HEK293 (cell line): ENCODE measurements around the gene PER1.
A peak's percentile ranks its signal among the peaks of the same experiment; 100 is the strongest.

ENCODE experiments used
- EGR2 ChIP-seq: fragments of 450-650 bp; formaldehyde crosslinking; IDR thresholded peaks from 2 replicates; pipeline ENCODE4 v1.5.1; 2016; ENCODE audit warnings: low read depth, missing biosample characterization, missing genetic modification characterization
- IKZF3 ChIP-seq: fragments of 450-650 bp; IDR thresholded peaks from 2 replicates; pipeline ENCODE4 v1.5.0; 2018; ENCODE audit warnings: missing biosample characterization, mild to moderate bottlenecking, missing genetic modification characterization, moderate library complexity
- KLF16 ChIP-seq: fragments of 450-650 bp; formaldehyde crosslinking; IDR thresholded peaks from 2 replicates; pipeline ENCODE4 v1.5.1; 2017; ENCODE audit warnings: missing biosample characterization, missing genetic modification characterization
- MZF1 ChIP-seq: fragments of 450-650 bp; formaldehyde crosslinking; IDR thresholded peaks from 2 replicates; pipeline ENCODE4 v1.5.1; 2017; ENCODE audit warnings: missing biosample characterization, missing genetic modification characterization, borderline replicate concordance
- PRDM1 ChIP-seq: fragments of 450-650 bp; formaldehyde crosslinking; IDR thresholded peaks from 2 replicates; pipeline ENCODE4; 2016; ENCODE audit warnings: missing biosample characterization, missing genetic modification characterization
- RBAK ChIP-seq: fragments of 450-650 bp; formaldehyde crosslinking; IDR thresholded peaks from 2 replicates; pipeline ENCODE4 v1.5.1; 2016; ENCODE audit warnings: missing biosample characterization, missing genetic modification characterization
- YY1 ChIP-seq: fragments of 450-650 bp; formaldehyde crosslinking; IDR thresholded peaks from 2 replicates; pipeline ENCODE4 v1.5.1; 2018; ENCODE audit warnings: missing biosample characterization, missing genetic modification characterization
- YY2 ChIP-seq: fragments of 450-650 bp; formaldehyde crosslinking; IDR thresholded peaks from 2 replicates; pipeline ENCODE4 v1.5.1; 2016; ENCODE audit warnings: missing biosample characterization, missing genetic modification characterization
- ZBTB21 ChIP-seq: fragments of 450-650 bp; formaldehyde crosslinking; IDR thresholded peaks from 2 replicates; pipeline ENCODE4 v1.5.1; 2017; ENCODE audit warnings: missing biosample characterization, missing genetic modification characterization
- ZFHX2 ChIP-seq: fragments of 450-650 bp; formaldehyde crosslinking; conservative IDR thresholded peaks from 2 replicates; pipeline ENCODE4 v1.5.1; 2016; ENCODE audit warnings: missing biosample characterization, missing genetic modification characterization
- ZFP41 ChIP-seq: fragments of 450-650 bp; formaldehyde crosslinking; IDR thresholded peaks from 2 replicates; pipeline ENCODE4 v1.5.1; 2016; ENCODE audit warnings: missing biosample characterization, missing genetic modification characterization, borderline replicate concordance
- ZNF157 ChIP-seq: fragments of 450-650 bp; formaldehyde crosslinking; IDR thresholded peaks from 2 replicates; pipeline ENCODE4 v1.5.1; 2016; ENCODE audit warnings: missing biosample characterization, missing genetic modification characterization
- ZNF19 ChIP-seq: fragments of 450-650 bp; formaldehyde crosslinking; IDR thresholded peaks from 2 replicates; pipeline ENCODE4; 2016; ENCODE audit warnings: missing biosample characterization, missing genetic modification characterization, low read depth
- ZNF211 ChIP-seq: fragments of 450-650 bp; formaldehyde crosslinking; IDR thresholded peaks from 2 replicates; pipeline ENCODE4 v1.5.1; 2016; ENCODE audit warnings: low read depth, missing biosample characterization, missing genetic modification characterization
- ZNF311 ChIP-seq: fragments of 450-650 bp; formaldehyde crosslinking; IDR thresholded peaks from 2 replicates; pipeline ENCODE4 v1.5.1; 2017; ENCODE audit warnings: missing biosample characterization, missing genetic modification characterization, borderline replicate concordance
- ZNF404 ChIP-seq: fragments of 450-650 bp; formaldehyde crosslinking; IDR thresholded peaks from 2 replicates; pipeline ENCODE4 v1.5.1; 2017; ENCODE audit warnings: missing biosample characterization, missing genetic modification characterization
- ZNF473 ChIP-seq: fragments of 450-650 bp; formaldehyde crosslinking; IDR thresholded peaks from 2 replicates; pipeline ENCODE4 v1.5.1; 2017; ENCODE audit warnings: missing biosample characterization, missing genetic modification characterization
- ZNF514 ChIP-seq: fragments of 450-650 bp; formaldehyde crosslinking; IDR thresholded peaks from 2 replicates; pipeline ENCODE4 v1.5.1; 2016; ENCODE audit warnings: missing biosample characterization, missing genetic modification characterization
- ZNF529 ChIP-seq: fragments of 450-650 bp; formaldehyde crosslinking; IDR thresholded peaks from 2 replicates; pipeline ENCODE4 v1.5.1; 2017; ENCODE audit warnings: missing genetic modification characterization, missing biosample characterization; ENCODE audit not compliant: insufficient replicate concordance
- ZNF610 ChIP-seq: fragments of 450-650 bp; formaldehyde crosslinking; IDR thresholded peaks from 2 replicates; pipeline ENCODE4 v1.5.1; 2016; ENCODE audit warnings: missing biosample characterization, missing genetic modification characterization, borderline replicate concordance
- ZNF621 ChIP-seq: fragments of 450-650 bp; formaldehyde crosslinking; IDR thresholded peaks from 2 replicates; pipeline ENCODE4 v1.5.1; 2017; ENCODE audit warnings: missing biosample characterization, missing genetic modification characterization
- ZNF623 ChIP-seq: fragments of 450-650 bp; formaldehyde crosslinking; IDR thresholded peaks from 2 replicates; pipeline ENCODE4 v1.5.1; 2016; ENCODE audit warnings: missing biosample characterization, missing genetic modification characterization
- ZNF664 ChIP-seq: fragments of 450-650 bp; formaldehyde crosslinking; IDR thresholded peaks from 2 replicates; pipeline ENCODE4 v1.5.1; 2016; ENCODE audit warnings: missing biosample characterization, missing genetic modification characterization
- ZNF843 ChIP-seq: fragments of 450-650 bp; formaldehyde crosslinking; IDR thresholded peaks from 2 replicates; pipeline ENCODE4 v1.5.1; 2016; ENCODE audit warnings: missing biosample characterization, missing genetic modification characterization
- TF ChIP-seq, protein P1 (sequence below): fragments of 450-650 bp; formaldehyde crosslinking; IDR thresholded peaks from 2 replicates; pipeline ENCODE4 v1.5.1; 2016; ENCODE audit warnings: missing biosample characterization, missing genetic modification characterization
- TF ChIP-seq, protein P2 (sequence below): fragments of 450-650 bp; formaldehyde crosslinking; IDR thresholded peaks from 2 replicates; pipeline ENCODE4 v1.5.1; 2016; ENCODE audit warnings: missing biosample characterization, missing genetic modification characterization
- TF ChIP-seq, protein P3 (sequence below): fragments of 450-650 bp; formaldehyde crosslinking; IDR thresholded peaks from 2 replicates; pipeline ENCODE4 v1.5.1; 2016; ENCODE audit warnings: missing biosample characterization, missing genetic modification characterization
- TF ChIP-seq, protein P4 (sequence below): fragments of 450-650 bp; formaldehyde crosslinking; IDR thresholded peaks from 2 replicates; pipeline ENCODE4 v1.5.1; 2016; ENCODE audit warnings: missing biosample characterization, missing genetic modification characterization
- TF ChIP-seq, protein P5 (sequence below): fragments of 450-650 bp; formaldehyde crosslinking; IDR thresholded peaks from 2 replicates; pipeline ENCODE4 v1.5.1; 2016; ENCODE audit warnings: missing biosample characterization, missing genetic modification characterization
- TF ChIP-seq, protein P6 (sequence below): fragments of 450-650 bp; formaldehyde crosslinking; IDR thresholded peaks from 2 replicates; pipeline ENCODE4; 2016; ENCODE audit warnings: missing biosample characterization, missing genetic modification characterization

Gene PER1

DNA sequence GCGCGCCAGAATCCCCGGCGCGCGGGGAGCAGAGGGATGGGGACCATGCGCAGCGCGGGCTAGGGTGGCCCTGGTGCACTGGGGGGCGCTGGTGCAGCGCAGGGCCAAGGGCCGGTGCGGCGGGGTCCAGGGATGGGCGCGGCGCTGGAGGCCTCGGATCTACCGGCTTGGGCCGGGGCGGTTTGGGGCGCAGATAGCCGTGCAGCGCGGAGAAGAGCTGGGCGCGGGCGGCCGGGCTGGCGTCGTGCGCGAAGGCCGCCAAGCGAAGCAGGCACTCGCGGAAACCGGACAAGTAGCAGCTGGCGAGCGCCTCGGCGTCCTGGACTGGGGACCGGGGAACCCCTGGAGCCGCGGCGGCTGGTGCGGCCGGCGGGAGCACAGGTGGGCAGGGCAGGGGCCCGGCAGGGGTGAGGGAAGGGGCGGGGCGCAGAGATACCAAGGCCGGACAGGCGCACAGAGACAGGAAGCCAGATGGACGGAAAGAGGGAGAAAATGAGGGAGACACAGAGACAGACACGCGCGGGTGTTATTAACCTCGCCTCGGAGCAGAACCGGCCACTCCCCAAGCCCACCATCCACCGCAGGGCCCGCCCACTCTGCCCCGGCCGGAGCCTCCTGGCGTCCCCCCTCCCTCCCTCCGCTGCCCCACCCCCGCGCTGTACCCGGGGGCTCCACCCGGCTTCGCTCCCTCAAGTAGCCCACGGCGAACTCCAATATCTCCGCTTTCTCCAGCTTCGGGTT, 30.4 kb downstream of the PER1 start (continued):
- TF ChIP-seq KLF16 (tag by site-specific recombination) (peak; percentile 91), ZNF19 (tag by site-specific recombination) (no peak), ZNF610 (tag by site-specific recombination) (no peak), ZNF211 (tag by site-specific recombination) (no peak), ZBTB21 (tag by site-specific recombination) (0 out of 2 replicates have a peak, but pooled peaks have one; percentile 11), ZNF621 (tag by site-specific recombination) (no peak), EGR2 (tag by site-specific recombination) (peak; percentile 56; the same call in 1 of the 2 replicates), ZNF623 (tag by site-specific recombination) (no peak), ZNF843 (tag by site-specific recombination) (no peak), YY1 (tag by site-specific recombination) (0 out of 2 replicates have a peak, but pooled peaks have one; percentile 24), ZFP41 (no peak), ZNF311 (no peak), ZNF529 (tag by site-specific recombination) (no peak), ZNF664 (no peak), RBAK (no peak), PRDM1 (tag by site-specific recombination) (no peak), ZFHX2 (tag by site-specific recombination) (peak; percentile 75), IKZF3 (tag by site-specific recombination) (peak; percentile 67), ZNF473 (no peak), MZF1 (tag by site-specific recombination) (peak; percentile 73), ZNF157 (tag by site-specific recombination) (0 out of 2 replicates have a peak, but pooled peaks have one; percentile 11), ZNF404 (tag by site-specific recombination) (no peak), YY2 (tag by site-specific recombination) (no peak), ZNF514 (tag by site-specific recombination) (no peak)
- TF ChIP-seq, protein P1, sequence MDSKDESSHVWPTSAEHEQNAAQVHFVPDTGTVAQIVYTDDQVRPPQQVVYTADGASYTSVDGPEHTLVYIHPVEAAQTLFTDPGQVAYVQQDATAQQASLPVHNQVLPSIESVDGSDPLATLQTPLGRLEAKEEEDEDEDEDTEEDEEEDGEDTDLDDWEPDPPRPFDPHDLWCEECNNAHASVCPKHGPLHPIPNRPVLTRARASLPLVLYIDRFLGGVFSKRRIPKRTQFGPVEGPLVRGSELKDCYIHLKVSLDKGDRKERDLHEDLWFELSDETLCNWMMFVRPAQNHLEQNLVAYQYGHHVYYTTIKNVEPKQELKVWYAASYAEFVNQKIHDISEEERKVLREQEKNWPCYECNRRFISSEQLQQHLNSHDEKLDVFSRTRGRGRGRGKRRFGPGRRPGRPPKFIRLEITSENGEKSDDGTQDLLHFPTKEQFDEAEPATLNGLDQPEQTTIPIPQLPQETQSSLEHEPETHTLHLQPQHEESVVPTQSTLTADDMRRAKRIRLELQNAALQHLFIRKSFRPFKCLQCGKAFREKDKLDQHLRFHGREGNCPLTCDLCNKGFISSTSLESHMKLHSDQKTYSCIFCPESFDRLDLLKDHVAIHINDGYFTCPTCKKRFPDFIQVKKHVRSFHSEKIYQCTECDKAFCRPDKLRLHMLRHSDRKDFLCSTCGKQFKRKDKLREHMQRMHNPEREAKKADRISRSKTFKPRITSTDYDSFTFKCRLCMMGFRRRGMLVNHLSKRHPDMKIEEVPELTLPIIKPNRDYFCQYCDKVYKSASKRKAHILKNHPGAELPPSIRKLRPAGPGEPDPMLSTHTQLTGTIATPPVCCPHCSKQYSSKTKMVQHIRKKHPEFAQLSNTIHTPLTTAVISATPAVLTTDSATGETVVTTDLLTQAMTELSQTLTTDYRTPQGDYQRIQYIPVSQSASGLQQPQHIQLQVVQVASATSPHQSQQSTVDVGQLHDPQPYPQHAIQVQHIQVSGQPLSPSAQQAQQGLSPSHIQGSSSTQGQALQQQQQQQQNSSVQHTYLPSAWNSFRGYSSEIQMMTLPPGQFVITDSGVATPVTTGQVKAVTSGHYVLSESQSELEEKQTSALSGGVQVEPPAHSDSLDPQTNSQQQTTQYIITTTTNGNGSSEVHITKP (tag by site-specific recombination): peak; percentile 95
- TF ChIP-seq, protein P2, sequence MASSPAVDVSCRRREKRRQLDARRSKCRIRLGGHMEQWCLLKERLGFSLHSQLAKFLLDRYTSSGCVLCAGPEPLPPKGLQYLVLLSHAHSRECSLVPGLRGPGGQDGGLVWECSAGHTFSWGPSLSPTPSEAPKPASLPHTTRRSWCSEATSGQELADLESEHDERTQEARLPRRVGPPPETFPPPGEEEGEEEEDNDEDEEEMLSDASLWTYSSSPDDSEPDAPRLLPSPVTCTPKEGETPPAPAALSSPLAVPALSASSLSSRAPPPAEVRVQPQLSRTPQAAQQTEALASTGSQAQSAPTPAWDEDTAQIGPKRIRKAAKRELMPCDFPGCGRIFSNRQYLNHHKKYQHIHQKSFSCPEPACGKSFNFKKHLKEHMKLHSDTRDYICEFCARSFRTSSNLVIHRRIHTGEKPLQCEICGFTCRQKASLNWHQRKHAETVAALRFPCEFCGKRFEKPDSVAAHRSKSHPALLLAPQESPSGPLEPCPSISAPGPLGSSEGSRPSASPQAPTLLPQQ (tag by site-specific recombination): peak; percentile 63; the same call in 1 of the 2 replicates
- TF ChIP-seq, protein P3, sequence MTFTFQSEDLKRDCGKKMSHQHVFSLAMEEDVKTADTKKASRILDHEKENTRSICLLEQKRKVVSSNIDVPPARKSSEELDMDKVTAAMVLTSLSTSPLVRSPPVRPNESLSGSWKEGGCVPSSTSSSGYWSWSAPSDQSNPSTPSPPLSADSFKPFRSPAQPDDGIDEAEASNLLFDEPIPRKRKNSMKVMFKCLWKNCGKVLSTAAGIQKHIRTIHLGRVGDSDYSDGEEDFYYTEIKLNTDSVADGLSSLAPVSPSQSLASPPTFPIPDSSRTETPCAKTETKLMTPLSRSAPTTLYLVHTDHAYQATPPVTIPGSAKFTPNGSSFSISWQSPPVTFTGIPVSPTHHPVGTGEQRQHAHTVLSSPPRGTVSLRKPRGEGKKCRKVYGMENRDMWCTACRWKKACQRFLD (tag by site-specific recombination): no peak
- TF ChIP-seq, protein P4, sequence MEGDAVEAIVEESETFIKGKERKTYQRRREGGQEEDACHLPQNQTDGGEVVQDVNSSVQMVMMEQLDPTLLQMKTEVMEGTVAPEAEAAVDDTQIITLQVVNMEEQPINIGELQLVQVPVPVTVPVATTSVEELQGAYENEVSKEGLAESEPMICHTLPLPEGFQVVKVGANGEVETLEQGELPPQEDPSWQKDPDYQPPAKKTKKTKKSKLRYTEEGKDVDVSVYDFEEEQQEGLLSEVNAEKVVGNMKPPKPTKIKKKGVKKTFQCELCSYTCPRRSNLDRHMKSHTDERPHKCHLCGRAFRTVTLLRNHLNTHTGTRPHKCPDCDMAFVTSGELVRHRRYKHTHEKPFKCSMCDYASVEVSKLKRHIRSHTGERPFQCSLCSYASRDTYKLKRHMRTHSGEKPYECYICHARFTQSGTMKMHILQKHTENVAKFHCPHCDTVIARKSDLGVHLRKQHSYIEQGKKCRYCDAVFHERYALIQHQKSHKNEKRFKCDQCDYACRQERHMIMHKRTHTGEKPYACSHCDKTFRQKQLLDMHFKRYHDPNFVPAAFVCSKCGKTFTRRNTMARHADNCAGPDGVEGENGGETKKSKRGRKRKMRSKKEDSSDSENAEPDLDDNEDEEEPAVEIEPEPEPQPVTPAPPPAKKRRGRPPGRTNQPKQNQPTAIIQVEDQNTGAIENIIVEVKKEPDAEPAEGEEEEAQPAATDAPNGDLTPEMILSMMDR (tag by site-specific recombination): peak; percentile 95
- TF ChIP-seq, protein P5, sequence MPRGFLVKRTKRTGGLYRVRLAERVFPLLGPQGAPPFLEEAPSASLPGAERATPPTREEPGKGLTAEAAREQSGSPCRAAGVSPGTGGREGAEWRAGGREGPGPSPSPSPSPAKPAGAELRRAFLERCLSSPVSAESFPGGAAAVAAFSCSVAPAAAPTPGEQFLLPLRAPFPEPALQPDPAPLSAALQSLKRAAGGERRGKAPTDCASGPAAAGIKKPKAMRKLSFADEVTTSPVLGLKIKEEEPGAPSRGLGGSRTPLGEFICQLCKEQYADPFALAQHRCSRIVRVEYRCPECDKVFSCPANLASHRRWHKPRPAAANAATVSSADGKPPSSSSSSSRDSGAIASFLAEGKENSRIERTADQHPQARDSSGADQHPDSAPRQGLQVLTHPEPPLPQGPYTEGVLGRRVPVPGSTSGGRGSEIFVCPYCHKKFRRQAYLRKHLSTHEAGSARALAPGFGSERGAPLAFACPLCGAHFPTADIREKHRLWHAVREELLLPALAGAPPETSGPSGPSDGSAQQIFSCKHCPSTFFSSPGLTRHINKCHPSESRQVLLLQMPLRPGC: no peak
- TF ChIP-seq, protein P6, sequence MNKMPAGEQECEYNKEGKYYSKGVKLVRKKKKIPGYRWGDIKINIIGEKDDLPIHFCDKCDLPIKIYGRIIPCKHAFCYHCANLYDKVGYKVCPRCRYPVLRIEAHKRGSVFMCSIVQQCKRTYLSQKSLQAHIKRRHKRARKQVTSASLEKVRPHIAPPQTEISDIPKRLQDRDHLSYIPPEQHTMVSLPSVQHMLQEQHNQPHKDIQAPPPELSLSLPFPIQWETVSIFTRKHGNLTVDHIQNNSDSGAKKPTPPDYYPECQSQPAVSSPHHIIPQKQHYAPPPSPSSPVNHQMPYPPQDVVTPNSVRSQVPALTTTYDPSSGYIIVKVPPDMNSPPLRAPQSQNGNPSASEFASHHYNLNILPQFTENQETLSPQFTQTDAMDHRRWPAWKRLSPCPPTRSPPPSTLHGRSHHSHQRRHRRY (tag by site-specific recombination): no peak
